K562 (cell line): ENCODE measurements around the gene CCL11.

ENCODE experiments used
- CBX5 ChIP-seq: IDR thresholded peaks from 2 replicates; pipeline ENCODE4 v1.6.1; 2014; ENCODE audit warnings: low read depth, borderline replicate concordance
- CEBPB ChIP-seq: fragments of 450-650 bp; IDR thresholded peaks from 2 replicates; pipeline ENCODE4 v1.6.1; 2016; ENCODE audit warnings: missing genetic modification characterization, missing compliant biosample characterization
- ELF1 ChIP-seq: fragments of 200-800 bp; sonication (Bioruptor generic); IDR thresholded peaks from 2 replicates; pipeline ENCODE4 v1.6.1; 2016; ENCODE audit warnings: missing genetic modification characterization, missing compliant biosample characterization

DNA sequence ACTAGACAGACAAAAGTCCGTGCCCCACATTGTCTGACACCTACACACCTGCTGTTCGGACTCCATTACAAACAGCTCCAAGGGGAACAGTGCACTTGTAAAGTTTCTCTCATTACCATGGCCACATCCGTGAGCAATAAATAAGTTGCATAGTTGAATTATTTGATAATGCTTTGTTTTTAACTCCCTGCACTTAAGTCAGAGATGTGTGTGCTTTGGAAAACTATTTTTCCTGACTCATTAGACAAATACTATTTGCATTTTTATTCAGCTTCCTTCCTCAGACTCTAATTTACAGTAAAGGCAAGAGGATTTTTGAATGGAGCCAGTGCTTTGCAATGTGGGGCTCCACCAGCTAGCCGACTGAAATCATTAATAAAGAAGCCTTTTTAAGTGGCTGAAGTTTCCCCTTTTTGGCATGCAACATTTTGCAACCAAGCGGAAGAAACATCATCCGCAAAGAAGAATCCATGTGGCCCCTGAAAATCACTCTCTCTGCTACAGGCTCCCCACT lies 37.0 kb upstream of the CCL11 start:
- TF ChIP-seq CBX5 (no peak), CEBPB (tag) (no peak), ELF1 (tag) (no peak)
